GM18870 (cell line): ENCODE data around the gene LRFN2.

ENCODE experiments used
- ATAC-seq: cut with Tn5 transposase; IDR thresholded peaks from one replicate; pipeline ENCODE4 v1.9.1; 2021; ENCODE audit warnings: moderate library complexity; ENCODE audit not compliant: unreplicated experiment

The LRFN2 gene

GRCh38 chr6:40408786-40409542 is 178.2 kb downstream of the LRFN2 start:
- no peak for ATAC-seq

GRCh38 chr6:40407239-40407638 is 179.9 kb downstream of the LRFN2 start:
- ATAC-seq = no peak

- no peak for ATAC-seq
Observed at GRCh38 chr6:40406175-40406574, 181.0 kb downstream of the LRFN2 start.

GRCh38 chr6:40400738-40401137 is 186.4 kb downstream of the LRFN2 start:
- ATAC-seq = no peak

- no peak for ATAC-seq
Observed at GRCh38 chr6:40399888-40400457, 187.2 kb downstream of the LRFN2 start.

GRCh38 chr6:40398810-40399477 is 188.2 kb downstream of the LRFN2 start:
- ATAC-seq = no peak

GRCh38 chr6:40398034-40398691 is 189.0 kb downstream of the LRFN2 start:
- no peak for ATAC-seq

- ATAC-seq = no peak
Observed at GRCh38 chr6:40397287-40398033, 189.7 kb downstream of the LRFN2 start.

GRCh38 chr6:40395698-40396076 is 191.5 kb downstream of the LRFN2 start:
- no peak for ATAC-seq

GRCh38 chr6:40395066-40395697 is 192.0 kb downstream of the LRFN2 start:
- no peak for ATAC-seq

GRCh38 chr6:40394381-40394780 is 192.8 kb downstream of the LRFN2 start:
- ATAC-seq = no peak

GRCh38 chr6:40393641-40394040 is 193.5 kb downstream of the LRFN2 start:
- ATAC-seq = no peak

- no peak for ATAC-seq
Observed at GRCh38 chr6:40392589-40392988, 194.6 kb downstream of the LRFN2 start.

GRCh38 chr6:40391851-40392517 is 195.2 kb downstream of the LRFN2 start:
- ATAC-seq = no peak

- no peak for ATAC-seq
Observed at GRCh38 chr6:40391086-40391485, 196.1 kb downstream of the LRFN2 start.

- ATAC-seq = no peak
Observed at GRCh38 chr6:40390144-40390800, 196.9 kb downstream of the LRFN2 start.

- no peak for ATAC-seq
Observed at GRCh38 chr6:40389254-40389653, 197.9 kb downstream of the LRFN2 start.

GRCh38 chr6:40387871-40388264 is 199.3 kb downstream of the LRFN2 start:
- no peak for ATAC-seq

- no peak for ATAC-seq
Observed at GRCh38 chr6:40387127-40387870, 199.9 kb downstream of the LRFN2 start.
